HG03045 (cell line): Measurements from ENCODE around the gene SMIM34.
"Not testable (repeated sequence)": the region's sequence is repeated elsewhere in the genome, so short reads cannot be mapped to it uniquely, and the experiment has no call there.

Experiments
- ATAC-seq: cut with Tn5 transposase; IDR thresholded peaks from one replicate; pipeline ENCODE4 v1.9.1; 2021; ENCODE audit warnings: mild to moderate bottlenecking, moderate library complexity; ENCODE audit not compliant: unreplicated experiment

The SMIM34 gene

GRCh38 chr21:34374462-34374861 is 49.3 kb downstream of the SMIM34 start:
- not testable (repeated sequence) for ATAC-seq

- ATAC-seq: no peak
Observed at GRCh38 chr21:34372321-34372720, 51.4 kb downstream of the SMIM34 start.

- no peak for ATAC-seq
Observed at GRCh38 chr21:34369741-34370140, 54.0 kb downstream of the SMIM34 start.
